Stimulated activated naive B cell treated with anti-CD40 and anti-IgM and Interleukin-4, amounts not matched to agents 10 μg/mL and 1 μg/mL and 100 μg/mL, for 72 hours (primary cell): ENCODE data around the gene TTK.

Experiments used
- ATAC-seq, 2 donors: fragments of 150-1000 bp; cut with Tn5 transposase; replicated peaks; 2 replicates each; pipeline ENCODE4 v1.10.0; 2021; ENCODE audit warnings: moderate library complexity in 1 of 2
- DNase-seq: peaks from one replicate; pipeline ENCODE4 v3.0.0; 2021
- H3K27ac Mint-ChIP-seq: one replicate; pipeline ENCODE4 v1.8.0; 2022; ENCODE audit warnings: mild to moderate bottlenecking, mixed read lengths
- H3K27me3 Mint-ChIP-seq, 2 donors: one replicate each; pipeline ENCODE4 v1.8.0; 2022; ENCODE audit warnings: mixed read lengths in 2 of 2
- H3K36me3 Mint-ChIP-seq, 2 donors: one replicate each; pipeline ENCODE4 v1.8.0; 2022; ENCODE audit warnings: mixed read lengths in 2 of 2, mild to moderate bottlenecking in 1 of 2
- H3K4me1 Mint-ChIP-seq, 2 donors: one replicate each; pipeline ENCODE4 v1.8.0; 2022; ENCODE audit warnings: mixed read lengths in 2 of 2, mild to moderate bottlenecking in 1 of 2
- H3K4me3 Mint-ChIP-seq, 2 donors: one replicate each; pipeline ENCODE4 v1.8.0; 2022; ENCODE audit warnings: mild to moderate bottlenecking in 2 of 2, mixed read lengths in 2 of 2, moderate library complexity in 1 of 2
- H3K9me3 Mint-ChIP-seq, 2 donors: one replicate each; pipeline ENCODE4 v1.8.0; 2022; ENCODE audit warnings: mixed read lengths in 2 of 2, mild to moderate bottlenecking in 1 of 2

TTK gene

DNA sequence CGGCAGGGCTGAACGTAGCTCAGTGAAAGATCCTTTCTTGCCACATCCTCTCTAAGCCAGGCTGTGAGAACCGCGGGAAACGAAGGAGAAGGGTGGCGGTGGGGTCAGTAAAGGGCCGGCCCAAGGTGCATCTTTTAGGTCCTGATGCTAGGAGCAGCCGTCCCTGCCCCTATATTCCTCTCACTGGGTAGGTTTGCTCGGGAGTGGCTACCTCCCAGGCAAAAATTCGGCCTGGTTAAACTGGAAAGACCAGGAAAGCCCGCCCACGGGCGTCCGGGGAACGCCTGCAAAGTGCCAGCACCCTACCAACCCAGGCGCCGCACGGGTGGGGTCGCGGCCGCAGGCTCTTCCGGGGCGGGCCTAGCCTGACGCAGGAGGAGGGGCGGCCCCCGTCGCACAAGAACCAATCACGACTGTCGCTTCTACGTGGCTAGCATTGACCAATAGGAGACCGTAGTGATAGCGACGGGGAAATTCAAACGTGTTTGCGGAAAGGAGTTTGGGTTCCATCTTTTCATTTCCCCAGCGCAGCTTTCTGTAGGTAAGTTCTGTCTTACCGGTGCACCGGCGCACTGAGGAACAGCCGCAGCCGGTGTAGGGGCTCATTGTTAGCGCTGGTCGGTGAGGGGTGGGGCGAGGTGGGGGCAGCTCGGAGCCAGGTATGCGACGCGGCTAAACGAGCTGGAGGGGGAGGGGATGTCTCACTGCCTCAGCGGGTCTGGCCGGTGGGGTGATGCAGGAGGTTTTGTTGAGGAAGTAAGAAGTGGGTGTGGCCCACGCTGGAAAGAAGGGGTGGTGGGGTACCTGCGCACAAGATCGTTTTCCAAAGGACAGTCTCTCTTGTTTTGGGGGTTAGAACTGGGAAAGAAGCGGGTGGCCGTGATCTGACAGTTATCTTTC is at the start of gene TTK:
TSS of gene TTK (plus strand) at position 477 of the 900 bp plus-strand sequence. CDS start 1,195 bp downstream, outside the sequence.
- peaks cover 0 to 2% of the 10 kb centered on the region in 2 donors for H3K36me3 Mint-ChIP-seq
- peak; percentile 89 for DNase-seq
- peaks cover 5 to 7% of the 10 kb centered on the region in 2 donors for H3K27me3 Mint-ChIP-seq
- H3K4me1 Mint-ChIP-seq = peaks cover 3 to 12% of the 10 kb centered on the region in 2 donors
- peak within 1 kb of the TSS; percentile 86 to 91 for H3K4me3 Mint-ChIP-seq
- H3K27ac Mint-ChIP-seq = peak within 1 kb of the TSS; percentile 86
- peak; percentile 99 to 100 for ATAC-seq
- H3K9me3 Mint-ChIP-seq = no peaks in the 10 kb centered on the region

DNA sequence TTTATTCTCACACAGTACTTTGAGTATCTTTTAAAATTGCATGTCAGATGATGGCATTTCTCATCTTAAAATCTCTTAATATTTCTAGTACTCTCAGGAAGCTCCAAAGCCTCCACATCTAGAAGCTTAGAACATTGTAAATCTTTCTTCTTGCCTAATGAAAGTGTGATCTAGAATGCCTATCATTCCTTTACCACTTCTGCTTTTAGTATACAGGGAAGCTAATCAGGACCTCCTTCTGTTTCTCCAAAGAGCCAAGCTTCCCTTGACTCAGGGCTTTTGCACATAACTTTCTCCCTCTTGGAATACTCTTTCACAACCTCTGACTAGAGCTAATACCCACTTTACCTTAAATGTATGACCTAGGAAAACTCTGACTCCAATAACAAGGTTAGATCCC is 49.6 kb upstream of the TTK start:
- H3K4me3 Mint-ChIP-seq = no peak overlapping the region
- H3K9me3 Mint-ChIP-seq = peaks cover 4 to 10% of the 10 kb centered on the region in 2 donors
- no peak for DNase-seq
- H3K27ac Mint-ChIP-seq = no peak overlapping the region
- H3K4me1 Mint-ChIP-seq = no peaks in the 10 kb centered on the region
- H3K36me3 Mint-ChIP-seq = peaks cover 0 to 2% of the 10 kb centered on the region in 2 donors
- no peak for ATAC-seq
- H3K27me3 Mint-ChIP-seq = peaks cover 35 to 46% of the 10 kb centered on the region in 2 donors

- peaks cover 0 to 3% of the 10 kb centered on the region in 2 donors for H3K36me3 Mint-ChIP-seq
- no peak overlapping the region for H3K27ac Mint-ChIP-seq
- no peak for ATAC-seq
- DNase-seq = no peak
- H3K9me3 Mint-ChIP-seq = peaks cover 14 to 24% of the 10 kb centered on the region in 2 donors
- peaks cover 8 to 15% of the 10 kb centered on the region in 2 donors for H3K27me3 Mint-ChIP-seq
- H3K4me3 Mint-ChIP-seq = no peak overlapping the region
- H3K4me1 Mint-ChIP-seq = no peaks in the 10 kb centered on the region
Measured at GRCh38 chr6:79964607-79965081, 39.8 kb upstream of the TTK start.

- H3K36me3 Mint-ChIP-seq = peaks cover 0 to 3% of the 10 kb centered on the region in 2 donors
- H3K27ac Mint-ChIP-seq = no peak overlapping the region
- DNase-seq (no peak), ATAC-seq (no peak)
- H3K4me1 Mint-ChIP-seq = no peaks in the 10 kb centered on the region
- H3K27me3 Mint-ChIP-seq = peaks cover 8 to 15% of the 10 kb centered on the region in 2 donors
- H3K9me3 Mint-ChIP-seq = peaks cover 19 to 28% of the 10 kb centered on the region in 2 donors
- H3K4me3 Mint-ChIP-seq = no peak overlapping the region
Measured at GRCh38 chr6:79967178-79967577, 37.3 kb upstream of the TTK start.

DNA sequence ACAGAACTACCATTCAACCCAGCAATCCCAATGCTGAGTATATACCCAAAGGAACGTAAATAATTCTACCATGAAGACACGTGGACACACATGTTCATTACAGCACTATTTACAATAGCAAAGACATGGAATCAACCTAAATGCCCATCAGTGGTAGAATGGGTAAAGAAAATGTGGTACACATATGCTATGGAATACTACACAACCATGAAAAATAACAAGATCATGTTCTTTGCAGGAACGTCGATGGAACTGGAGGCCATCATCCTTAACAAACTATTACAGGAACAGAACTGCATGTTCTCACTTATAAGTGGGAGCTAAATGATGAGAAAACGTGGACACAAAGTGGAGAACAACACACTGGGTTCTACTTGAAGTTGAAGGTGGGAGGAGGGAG is 34.7 kb upstream of the TTK start:
- H3K36me3 Mint-ChIP-seq = peaks cover 0 to 3% of the 10 kb centered on the region in 2 donors
- H3K27me3 Mint-ChIP-seq = peaks cover 4 to 6% of the 10 kb centered on the region in 2 donors
- peaks cover 17 to 28% of the 10 kb centered on the region in 2 donors for H3K9me3 Mint-ChIP-seq
- no peaks in the 10 kb centered on the region for H3K4me1 Mint-ChIP-seq
- DNase-seq (no peak), ATAC-seq (no peak)
- H3K27ac Mint-ChIP-seq = no peak overlapping the region
- H3K4me3 Mint-ChIP-seq = no peak overlapping the region

GRCh38 chr6:79971193-79971592 is 33.3 kb upstream of the TTK start:
- ATAC-seq (no peak), DNase-seq (no peak)
- H3K27me3 Mint-ChIP-seq = peaks cover 0 to 9% of the 10 kb centered on the region in 2 donors
- peaks cover 16 to 26% of the 10 kb centered on the region in 2 donors for H3K9me3 Mint-ChIP-seq
- no peak overlapping the region for H3K27ac Mint-ChIP-seq
- H3K4me1 Mint-ChIP-seq = no peaks in the 10 kb centered on the region
- no peak overlapping the region for H3K4me3 Mint-ChIP-seq
- peaks cover 0 to 3% of the 10 kb centered on the region in 2 donors for H3K36me3 Mint-ChIP-seq

- H3K27me3 Mint-ChIP-seq = peaks cover 6 to 12% of the 10 kb centered on the region in 2 donors
- H3K4me1 Mint-ChIP-seq = no peaks in the 10 kb centered on the region
- DNase-seq = no peak
- no peak overlapping the region for H3K4me3 Mint-ChIP-seq
- no peak for ATAC-seq
- H3K36me3 Mint-ChIP-seq = no peaks in the 10 kb centered on the region
- no peak overlapping the region for H3K27ac Mint-ChIP-seq
- H3K9me3 Mint-ChIP-seq = no peaks in the 10 kb centered on the region
Measured at GRCh38 chr6:79981652-79982051, 22.8 kb upstream of the TTK start.

DNA sequence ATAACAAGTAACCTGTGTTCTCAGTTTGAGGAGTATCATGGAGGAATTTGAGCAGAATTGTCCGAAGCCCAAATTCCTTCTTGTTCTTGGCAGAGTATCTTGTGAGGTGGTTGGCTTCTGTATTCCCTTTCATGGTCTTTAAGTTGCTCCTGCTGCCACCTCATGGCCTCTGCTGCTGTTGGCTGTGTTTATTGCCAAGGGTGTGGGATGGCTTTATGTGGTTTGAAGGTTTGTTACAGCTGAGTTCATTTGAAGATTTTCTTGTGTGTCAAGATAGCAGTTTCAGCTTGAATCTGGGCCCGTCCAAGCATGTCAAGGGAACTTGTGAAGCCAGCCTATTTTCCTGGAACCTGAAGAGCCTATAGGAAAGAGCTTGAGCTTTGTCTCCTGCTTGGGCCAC is 20.2 kb upstream of the TTK start:
- ATAC-seq = peak in 1 of 2 donors; percentile 34
- no peak overlapping the region for H3K27ac Mint-ChIP-seq
- H3K4me1 Mint-ChIP-seq = no peaks in the 10 kb centered on the region
- H3K9me3 Mint-ChIP-seq = no peaks in the 10 kb centered on the region
- H3K36me3 Mint-ChIP-seq = no peaks in the 10 kb centered on the region
- peaks cover 0 to under 1% of the 10 kb centered on the region in 2 donors for H3K27me3 Mint-ChIP-seq
- DNase-seq = no peak
- no peak overlapping the region for H3K4me3 Mint-ChIP-seq

GRCh38 chr6:79985128-79985527 is 19.3 kb upstream of the TTK start:
- no peaks in the 10 kb centered on the region for H3K36me3 Mint-ChIP-seq
- H3K4me3 Mint-ChIP-seq = no peak overlapping the region
- no peaks in the 10 kb centered on the region for H3K9me3 Mint-ChIP-seq
- no peaks in the 10 kb centered on the region for H3K4me1 Mint-ChIP-seq
- H3K27ac Mint-ChIP-seq = no peak overlapping the region
- ATAC-seq = no peak
- H3K27me3 Mint-ChIP-seq = no peaks in the 10 kb centered on the region
- no peak for DNase-seq

DNA sequence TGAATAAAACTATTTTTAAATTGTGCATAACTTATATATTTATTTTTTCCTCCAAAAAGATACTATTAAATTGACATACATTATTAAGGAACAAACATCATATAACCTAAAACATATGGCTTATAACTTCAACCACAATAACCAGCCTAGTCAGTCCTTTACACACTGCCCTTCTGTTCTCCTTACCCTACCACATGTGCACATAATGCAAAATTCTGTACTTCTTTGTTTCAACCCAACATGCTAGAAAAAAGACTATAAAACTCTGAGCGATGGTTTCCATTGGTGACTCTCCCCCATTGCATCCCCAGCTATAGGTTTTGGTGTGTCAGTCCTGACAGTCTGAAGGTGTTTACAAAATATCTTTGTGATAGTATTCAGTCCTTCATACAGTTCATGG is 14.8 kb upstream of the TTK start:
- no peaks in the 10 kb centered on the region for H3K36me3 Mint-ChIP-seq
- H3K27me3 Mint-ChIP-seq = no peaks in the 10 kb centered on the region
- H3K4me1 Mint-ChIP-seq = no peaks in the 10 kb centered on the region
- ATAC-seq (no peak), DNase-seq (no peak)
- no peaks in the 10 kb centered on the region for H3K9me3 Mint-ChIP-seq
- H3K27ac Mint-ChIP-seq = no peak overlapping the region
- H3K4me3 Mint-ChIP-seq = no peak overlapping the region

- H3K9me3 Mint-ChIP-seq = no peaks in the 10 kb centered on the region
- peaks cover 3 to 17% of the 10 kb centered on the region in 2 donors for H3K27me3 Mint-ChIP-seq
- H3K4me1 Mint-ChIP-seq = no peaks in the 10 kb centered on the region
- H3K27ac Mint-ChIP-seq = no peak overlapping the region
- no peak overlapping the region for H3K4me3 Mint-ChIP-seq
- DNase-seq (no peak), ATAC-seq (no peak)
- peaks cover 0 to under 1% of the 10 kb centered on the region in 2 donors for H3K36me3 Mint-ChIP-seq
Measured at GRCh38 chr6:79993012-79993910, 11.2 kb upstream of the TTK start.

DNA sequence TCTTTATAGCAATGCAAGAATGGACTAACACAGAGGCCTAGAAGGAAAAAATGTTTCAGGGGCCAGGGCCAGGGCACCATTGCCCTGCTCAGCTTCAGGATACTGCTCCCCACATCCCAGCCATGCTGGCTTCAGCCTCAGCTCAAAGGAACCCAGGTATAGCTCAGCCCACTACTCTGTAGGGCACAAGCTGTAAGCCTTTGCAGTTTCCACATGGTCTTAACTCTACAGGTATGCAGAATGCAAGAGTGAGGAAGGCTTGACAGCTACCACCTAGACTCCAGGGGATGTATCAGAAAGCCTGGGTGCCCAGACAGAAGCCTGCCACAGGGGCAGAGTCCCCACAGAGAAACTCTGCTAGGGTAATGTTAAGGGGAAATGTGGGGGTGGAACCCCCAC is 10.5 kb upstream of the TTK start:
- H3K4me1 Mint-ChIP-seq = no peaks in the 10 kb centered on the region
- peaks cover 0 to 2% of the 10 kb centered on the region in 2 donors for H3K36me3 Mint-ChIP-seq
- no peak overlapping the region for H3K4me3 Mint-ChIP-seq
- peaks cover 10 to 24% of the 10 kb centered on the region in 2 donors for H3K27me3 Mint-ChIP-seq
- DNase-seq (no peak), ATAC-seq (peak in 1 of 2 donors; percentile 7)
- no peaks in the 10 kb centered on the region for H3K9me3 Mint-ChIP-seq
- H3K27ac Mint-ChIP-seq = no peak overlapping the region

GRCh38 chr6:79997728-79998127 is 6.7 kb upstream of the TTK start:
- no peak for DNase-seq
- H3K27ac Mint-ChIP-seq = no peak overlapping the region
- no peaks in the 10 kb centered on the region for H3K9me3 Mint-ChIP-seq
- H3K27me3 Mint-ChIP-seq = peaks cover 11 to 32% of the 10 kb centered on the region in 2 donors
- peaks cover 0 to 2% of the 10 kb centered on the region in 2 donors for H3K36me3 Mint-ChIP-seq
- H3K4me3 Mint-ChIP-seq = no peak overlapping the region
- no peaks in the 10 kb centered on the region for H3K4me1 Mint-ChIP-seq
- ATAC-seq = no peak

DNA sequence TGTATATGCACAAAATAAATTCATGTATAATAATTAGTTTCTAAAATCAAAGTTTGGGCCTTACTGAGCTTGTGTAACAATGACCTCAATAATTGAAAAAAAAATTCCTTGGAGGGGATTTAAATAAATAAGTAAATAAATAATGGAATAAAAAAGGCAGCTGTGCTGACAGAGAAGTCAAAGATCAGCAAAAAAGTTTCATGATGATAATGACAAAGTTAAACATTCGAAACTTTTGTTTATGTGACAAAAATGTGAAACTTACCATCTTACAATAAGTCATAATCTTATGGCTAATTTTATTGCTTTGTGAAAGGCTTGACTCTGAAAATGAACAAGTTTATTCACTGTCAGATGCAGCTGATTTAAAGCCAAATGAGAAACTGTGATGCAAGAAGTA is 3.1 kb upstream of the TTK start:
- Mint-ChIP-seq H3K4me1 (peaks cover 3 to 12% of the 10 kb centered on the region in 2 donors), H3K4me3 (no peak overlapping the region), H3K27me3 (peaks cover 16 to 26% of the 10 kb centered on the region in 2 donors), H3K9me3 (no peaks in the 10 kb centered on the region), H3K36me3 (peaks cover 0 to 2% of the 10 kb centered on the region in 2 donors), H3K27ac (no peak overlapping the region)
- ATAC-seq (no peak), DNase-seq (no peak)
